DMS53 treated with DMSO at 0.1 percent for 48 hours (cell line): Measurements from ENCODE around the gene TSPAN33.
A peak's percentile ranks its signal among the peaks of the same experiment; 100 is the strongest.

ENCODE experiments used
- DNase-seq: peaks from one replicate; lab custom pipeline; 2025; ENCODE audit not compliant: unreplicated experiment; lab: John Stamatoyannopoulos, UW

The TSPAN33 gene

DNA sequence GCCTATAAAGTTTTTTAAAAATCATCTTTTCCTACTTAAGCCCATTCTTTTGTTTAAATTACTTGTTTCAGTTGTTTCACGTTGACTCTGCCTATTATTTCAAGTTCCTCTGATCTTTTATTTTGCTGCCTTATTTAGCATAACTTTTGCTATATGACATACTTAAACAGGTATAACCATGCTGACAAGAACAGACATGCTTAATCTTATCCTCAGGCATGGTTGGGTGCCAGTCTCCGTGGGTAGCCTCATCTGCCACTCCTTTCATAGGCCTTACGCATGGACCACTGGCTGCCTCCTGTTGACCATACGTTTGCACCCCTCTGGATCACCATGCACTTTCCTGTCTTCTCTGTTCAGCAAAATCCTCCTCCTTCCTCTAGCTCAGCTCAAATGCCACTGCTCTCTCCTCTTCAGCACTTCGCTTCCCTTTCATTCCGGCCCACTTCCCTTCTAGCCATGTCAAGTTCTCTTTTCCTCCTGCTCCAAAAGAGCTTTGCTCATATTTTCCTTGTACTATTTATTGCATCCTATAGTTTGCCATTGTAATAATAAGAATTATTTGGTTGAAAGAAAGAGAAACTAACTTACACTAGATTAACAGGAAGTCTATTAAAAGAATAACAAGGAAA lies 10.0 kb upstream of the TSPAN33 start:
- no peak for DNase-seq

- no peak for DNase-seq
Observed at GRCh38 chr7:129136887-129137642, 7.4 kb upstream of the TSPAN33 start.

DNA sequence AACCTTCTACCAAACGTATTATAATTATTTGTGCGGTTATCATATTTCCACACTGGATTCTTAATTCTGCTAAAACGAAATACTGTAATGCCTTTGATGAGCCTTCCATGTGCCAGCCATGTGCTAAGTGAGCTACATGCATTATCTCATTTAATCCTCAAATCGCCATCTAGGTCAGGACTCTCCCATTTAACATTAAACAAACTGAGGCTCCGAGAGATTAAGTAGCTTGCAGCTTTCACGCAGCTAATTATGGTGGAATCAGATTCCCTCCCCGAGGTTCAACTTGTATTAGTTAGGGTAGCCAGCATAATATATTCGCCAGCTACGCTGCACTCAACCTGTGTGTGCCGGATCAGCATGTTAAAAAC lies 798 bp upstream of the TSPAN33 start:
- DNase-seq: no peak

DNA sequence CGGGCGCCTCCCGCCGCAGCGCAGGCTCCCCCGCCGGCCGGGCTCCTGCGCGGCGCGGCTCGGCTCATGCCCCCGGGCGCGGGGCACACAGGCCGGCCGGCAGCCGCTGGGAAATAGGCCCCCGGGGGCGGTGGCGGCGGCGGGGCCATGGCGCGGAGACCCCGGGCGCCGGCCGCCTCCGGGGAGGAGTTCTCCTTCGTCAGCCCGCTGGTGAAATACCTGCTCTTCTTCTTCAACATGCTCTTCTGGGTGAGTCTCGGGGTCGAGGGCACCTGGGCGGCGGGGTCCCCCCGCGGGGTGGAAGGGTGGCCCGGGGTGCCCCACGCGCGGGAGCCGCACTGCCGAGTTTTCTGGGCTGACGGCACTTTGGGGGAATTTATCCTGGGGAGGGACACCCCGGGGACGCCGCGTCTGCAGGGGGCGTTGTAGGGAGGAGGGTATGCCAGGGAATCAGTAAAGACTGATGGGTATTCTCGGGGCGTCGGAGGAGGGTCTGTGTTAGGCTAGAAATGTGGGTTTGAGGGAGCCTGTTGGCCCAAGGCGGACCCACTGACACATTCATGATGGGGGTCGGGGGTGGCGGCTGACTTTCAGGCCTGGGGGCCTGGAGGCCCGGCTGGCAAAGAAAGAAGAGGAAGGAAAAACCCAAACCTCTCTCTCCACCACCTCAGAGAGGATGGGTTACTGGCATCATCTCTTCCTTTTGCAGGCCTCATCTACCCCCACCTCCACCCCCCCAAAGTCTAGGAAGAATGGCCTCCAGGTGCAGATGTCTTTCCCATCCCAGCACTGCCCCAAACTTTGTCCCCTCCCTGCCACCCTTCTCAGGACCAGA lies 544 bp downstream of the TSPAN33 start:
- DNase-seq: no peak

- no peak for DNase-seq
Observed at GRCh38 chr7:129146237-129146979, 1.9 kb downstream of the TSPAN33 start.

DNA sequence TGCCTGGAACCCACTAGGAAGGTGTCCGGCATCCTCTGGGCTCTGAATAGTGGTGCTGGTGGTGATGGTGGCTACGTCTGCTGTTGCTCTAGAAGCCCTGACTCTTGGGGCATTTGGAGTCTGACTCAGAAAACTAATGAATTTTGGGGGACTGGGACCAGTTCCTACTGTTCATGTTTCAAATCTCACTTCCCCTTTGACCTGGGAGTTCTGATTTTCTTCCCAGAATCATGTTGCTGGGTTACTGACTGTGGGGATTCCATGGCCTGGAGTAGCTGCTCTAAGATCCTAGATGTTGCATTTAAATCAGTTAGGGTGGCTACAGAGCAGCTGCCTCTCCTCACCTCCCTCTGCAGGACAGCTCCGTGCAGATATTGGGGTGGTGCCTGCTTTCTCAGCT lies 3.2 kb downstream of the TSPAN33 start:
- no peak for DNase-seq

DNA sequence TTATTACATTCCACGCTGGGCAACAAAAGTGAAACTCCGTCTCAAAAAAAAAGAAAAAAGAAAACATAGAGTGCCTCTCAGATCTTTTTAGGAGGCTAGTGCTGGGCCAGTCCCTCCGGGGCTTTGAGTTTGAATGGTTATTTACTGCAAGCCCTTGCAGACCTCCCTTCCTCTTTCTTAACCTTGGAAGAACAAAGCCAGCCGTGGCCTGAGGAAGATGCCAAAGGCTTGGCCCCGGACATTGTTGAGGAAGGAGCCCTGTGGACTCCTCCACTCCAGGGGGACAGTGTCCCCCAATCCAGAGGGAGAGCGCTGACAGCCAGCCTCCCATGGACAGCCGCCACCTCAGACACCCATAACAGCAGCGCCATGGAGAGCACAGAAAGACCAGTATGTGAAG lies 5.0 kb downstream of the TSPAN33 start:
- no peak for DNase-seq

DNA sequence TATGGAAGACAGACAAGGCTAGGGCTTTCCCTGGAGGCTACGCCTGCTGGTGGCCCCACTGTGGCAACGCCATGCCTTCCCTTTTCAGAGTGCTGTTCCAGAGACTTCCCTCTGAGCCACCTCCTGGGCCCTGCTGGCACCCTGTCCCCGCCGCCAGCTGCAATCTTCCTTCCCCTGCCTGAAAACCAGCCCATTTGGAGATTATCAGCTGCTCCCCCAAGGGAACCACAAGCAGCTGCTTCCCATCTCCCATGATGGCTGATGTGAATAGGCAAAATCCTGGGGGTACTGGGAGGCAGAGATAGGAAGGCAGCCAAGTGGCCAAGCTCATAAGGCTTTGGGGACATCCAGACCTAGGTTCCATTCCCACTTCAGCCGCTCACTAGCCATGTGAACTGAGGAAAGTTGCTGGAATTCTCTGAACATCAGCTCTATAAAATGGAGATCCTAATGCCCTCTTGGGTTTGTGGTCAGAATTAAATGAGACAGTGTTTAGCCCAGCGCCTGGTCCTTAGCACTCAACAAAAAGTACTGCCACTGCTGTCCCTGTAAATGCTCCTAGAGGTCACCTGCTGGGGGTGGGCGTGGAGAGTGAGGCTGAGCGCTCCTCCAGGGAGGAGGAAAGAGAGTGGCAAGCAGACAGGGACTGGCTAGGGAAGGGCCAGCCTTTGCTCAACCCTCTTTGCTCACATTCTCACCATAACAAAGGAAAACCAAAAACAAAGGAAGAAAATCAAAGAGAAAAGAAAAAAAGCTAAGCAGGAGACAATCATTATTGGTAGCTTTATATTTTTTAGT lies 5.9 kb downstream of the TSPAN33 start:
- DNase-seq: no peak

DNA sequence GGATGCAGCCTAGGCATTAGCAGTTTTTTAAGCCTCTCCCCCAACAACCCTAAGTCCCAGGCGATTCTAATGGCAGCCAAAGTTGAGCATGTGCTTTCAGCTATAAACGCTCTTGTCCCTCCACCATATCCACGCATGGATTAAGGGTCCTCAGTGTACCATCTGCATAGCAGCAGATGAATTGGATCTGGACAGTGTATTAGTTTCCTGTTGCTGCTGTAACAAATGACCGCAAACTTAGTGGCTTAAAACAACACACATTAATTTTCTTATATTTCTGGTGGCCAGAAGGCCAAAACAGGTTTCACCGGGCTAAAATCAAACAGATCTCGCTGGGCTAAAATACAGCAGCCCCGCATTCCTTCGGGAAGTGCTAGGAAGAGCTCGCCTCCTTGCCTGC lies 13.1 kb downstream of the TSPAN33 start:
- DNase-seq: no peak

DNA sequence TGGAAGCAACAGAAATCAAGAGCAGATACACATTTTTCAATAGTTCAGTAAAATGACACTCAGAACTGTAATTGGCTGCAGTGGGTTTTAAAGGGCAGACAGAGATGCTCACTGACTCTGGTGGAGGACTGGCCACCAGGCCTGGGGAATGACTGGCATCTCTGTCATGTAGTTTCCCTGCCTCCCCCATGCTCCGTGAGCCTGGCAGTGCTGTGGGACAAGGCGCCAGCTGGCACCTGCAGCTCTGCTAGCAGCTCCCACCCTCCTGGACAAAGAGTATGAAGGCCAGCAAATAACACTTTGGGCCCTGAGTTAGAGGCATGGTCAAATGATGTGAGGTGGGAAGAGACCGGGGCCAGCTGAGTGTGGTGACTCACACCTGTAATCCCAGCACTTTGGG lies 15.0 kb downstream of the TSPAN33 start:
- no peak for DNase-seq

DNA sequence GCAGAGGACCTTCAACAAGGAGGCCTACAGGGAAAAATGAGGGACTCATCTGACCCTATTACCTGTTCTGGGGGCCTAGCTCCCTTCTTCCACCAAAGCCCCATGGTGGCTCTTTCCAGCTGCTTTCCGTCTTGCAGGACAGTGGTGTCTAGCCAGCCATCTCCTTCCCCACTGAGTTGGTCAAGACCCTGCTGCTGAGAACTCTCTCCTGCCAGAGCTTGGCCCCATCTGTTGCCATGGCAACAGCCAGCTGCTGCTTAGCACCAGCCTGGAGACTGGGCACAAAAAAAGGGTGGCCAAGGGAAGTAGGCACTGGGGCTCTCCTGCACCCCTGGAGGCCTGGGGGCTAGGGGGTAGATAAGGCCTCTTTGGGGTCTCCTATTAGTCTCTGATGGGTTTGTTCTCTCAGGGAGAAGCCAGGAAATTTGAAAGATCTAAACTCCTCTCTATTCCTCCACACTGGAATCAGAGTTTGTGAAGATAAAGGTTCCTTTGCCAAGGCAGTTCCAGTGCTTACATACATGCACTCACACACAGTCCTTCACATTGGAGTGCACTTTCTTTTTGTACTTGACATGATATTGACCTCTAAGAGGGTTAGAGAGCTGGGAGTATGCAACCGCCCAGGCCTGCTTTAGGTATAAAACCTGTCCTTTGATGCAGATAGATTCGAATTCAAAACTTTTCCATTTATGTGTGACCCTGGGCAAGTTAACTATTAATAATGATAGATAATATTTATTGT lies 15.8 kb downstream of the TSPAN33 start:
- DNase-seq: no peak

DNA sequence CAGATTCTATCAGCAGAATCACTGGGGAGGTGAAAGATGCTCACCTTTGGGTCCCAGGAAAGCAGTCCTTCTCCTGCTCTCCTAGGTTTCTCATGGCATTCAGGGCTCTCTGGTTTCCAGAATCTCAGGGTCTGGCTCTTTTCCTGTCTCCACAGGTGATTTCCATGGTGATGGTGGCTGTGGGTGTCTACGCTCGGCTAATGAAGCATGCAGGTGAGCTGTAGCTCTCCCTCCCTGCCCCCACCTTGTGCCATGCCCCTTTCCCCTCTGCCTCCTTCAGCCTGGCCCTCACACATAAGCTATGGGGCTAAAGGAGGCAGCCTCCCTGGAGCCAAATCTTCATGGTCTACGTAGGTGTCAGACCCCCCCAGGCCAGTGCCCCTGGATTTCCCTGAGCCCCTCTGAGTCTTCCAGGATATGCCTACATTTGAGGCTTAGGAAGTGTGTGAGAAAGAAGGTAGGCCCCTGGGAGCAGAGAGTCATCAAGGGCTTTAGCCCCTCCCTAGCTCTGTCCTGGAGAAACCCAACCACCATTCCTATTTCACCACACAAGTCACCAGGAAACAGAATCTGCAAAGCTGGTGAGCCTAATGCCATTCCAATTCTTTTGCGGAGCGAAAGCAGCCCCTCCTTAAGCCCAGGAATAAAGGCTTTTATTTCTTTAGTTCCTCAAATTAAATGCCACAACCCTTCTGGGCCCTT lies 17.2 kb downstream of the TSPAN33 start:
- DNase-seq: no peak

- no peak for DNase-seq
Observed at GRCh38 chr7:129162732-129163131, 18.2 kb downstream of the TSPAN33 start.

GRCh38 chr7:129163875-129164544 lies 19.5 kb downstream of the TSPAN33 start:
- peak; percentile 60 for DNase-seq

- DNase-seq: no peak
Observed at GRCh38 chr7:129166745-129167144, 22.2 kb downstream of the TSPAN33 start.

DNA sequence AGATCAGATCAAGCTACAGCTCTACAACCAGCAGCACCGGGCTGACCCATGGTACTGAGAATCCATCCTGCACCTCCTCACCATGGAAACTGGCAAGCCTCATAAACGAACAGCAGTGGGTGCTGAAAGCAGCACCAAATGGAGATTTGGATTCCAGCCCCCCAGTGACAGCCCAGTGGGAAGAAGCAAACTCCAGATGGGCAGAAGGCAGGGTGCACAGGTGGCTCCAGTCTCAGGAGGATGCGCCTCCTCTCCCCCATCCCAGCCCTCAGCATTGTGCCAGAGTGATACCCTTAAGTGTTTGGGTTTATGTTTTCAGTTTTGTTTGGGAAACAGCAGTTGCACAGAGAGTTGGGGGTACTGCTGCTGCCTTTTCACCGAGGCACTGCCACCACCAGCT lies 23.3 kb downstream of the TSPAN33 start:
- no peak for DNase-seq

- no peak for DNase-seq
Observed at GRCh38 chr7:129168231-129169021, 23.9 kb downstream of the TSPAN33 start.

DNA sequence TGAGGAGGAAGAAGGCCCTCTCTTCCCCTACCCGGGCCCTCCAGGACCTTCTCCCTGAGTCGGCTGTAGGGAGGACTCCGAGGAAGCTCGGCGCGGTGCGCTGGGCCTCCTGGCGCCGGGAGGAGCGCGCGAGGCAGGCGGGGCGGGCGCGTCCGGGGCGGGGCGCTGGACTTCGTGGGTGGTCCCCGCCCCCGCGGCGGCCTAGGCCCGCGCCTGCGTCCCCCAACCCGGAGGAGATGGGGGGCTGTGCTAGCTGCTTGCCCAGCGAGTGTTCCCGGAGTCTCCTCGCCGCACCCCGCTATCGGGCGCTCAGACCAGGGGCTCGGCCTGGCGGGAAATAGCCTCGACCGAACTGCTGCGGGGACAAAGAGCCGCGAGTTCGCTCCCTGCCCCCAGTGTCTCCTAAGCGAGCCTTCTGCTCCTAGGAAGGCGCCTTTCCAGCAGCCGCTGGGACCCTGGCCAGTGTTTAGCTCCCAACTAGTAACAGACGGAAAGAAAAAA lies 24.7 kb downstream of the TSPAN33 start:
- no peak for DNase-seq
